Astrocyte (in vitro differentiated cells and primary cell): ENCODE data around the gene TRMT2A.

ENCODE experiments used
- CTCF ChIP-seq: IDR thresholded peaks from 2 replicates; pipeline ENCODE4 v1.5.1; 2011; ENCODE audit warnings: low read depth, mild to moderate bottlenecking, inconsistent platforms, low read length, moderate library complexity; ENCODE audit not compliant: insufficient read depth
- EZH2 ChIP-seq: IDR thresholded peaks from 2 replicates; pipeline ENCODE4 v1.6.1; 2012; ENCODE audit warnings: mild to moderate bottlenecking, low read length, inconsistent platforms; ENCODE audit not compliant: insufficient read depth

- TF ChIP-seq CTCF (no peak), EZH2 (no peak)
These were observed 8.9 kb downstream of the TRMT2A start for GRCh38 chr22:20107951-20108756.
